GM10847 (cell line): ENCODE data around the gene NEK2.

ENCODE experiments used
- POLR2A ChIP-seq: IDR thresholded peaks from 2 replicates; pipeline ENCODE4 v1.6.1; 2011; ENCODE audit not compliant: insufficient read length; ENCODE audit errors: extremely low read depth

The NEK2 gene

GRCh38 chr1:211701733-211702132 lies 26.3 kb upstream of the NEK2 start:
- no peak for TF ChIP-seq POLR2A

- TF ChIP-seq POLR2A: no peak
These were observed 23.6 kb upstream of the NEK2 start for GRCh38 chr1:211699059-211699458.

- TF ChIP-seq POLR2A: no peak
These were observed 23.0 kb upstream of the NEK2 start for GRCh38 chr1:211698161-211699026.

GRCh38 chr1:211697356-211697755 lies 21.9 kb upstream of the NEK2 start:
- no peak for TF ChIP-seq POLR2A

GRCh38 chr1:211695135-211695816 lies 19.9 kb upstream of the NEK2 start:
- no peak for TF ChIP-seq POLR2A

- no peak for TF ChIP-seq POLR2A
These were observed 13.0 kb upstream of the NEK2 start for GRCh38 chr1:211688421-211688820.

GRCh38 chr1:211687462-211688215 lies 12.2 kb upstream of the NEK2 start:
- no peak for TF ChIP-seq POLR2A

GRCh38 chr1:211685823-211686222 lies 10.4 kb upstream of the NEK2 start:
- TF ChIP-seq POLR2A: no peak

- no peak for TF ChIP-seq POLR2A
These were observed 9.4 kb upstream of the NEK2 start for GRCh38 chr1:211684791-211685190.

- TF ChIP-seq POLR2A: no peak
These were observed 8.9 kb upstream of the NEK2 start for GRCh38 chr1:211684331-211684730.

GRCh38 chr1:211683396-211684297 lies 8.2 kb upstream of the NEK2 start:
- no peak for TF ChIP-seq POLR2A

- no peak for TF ChIP-seq POLR2A
These were observed 5.4 kb upstream of the NEK2 start for GRCh38 chr1:211680752-211681327.

GRCh38 chr1:211677659-211678058 lies 2.2 kb upstream of the NEK2 start:
- no peak for TF ChIP-seq POLR2A

- no peak for TF ChIP-seq POLR2A
These were observed 1.3 kb upstream of the NEK2 start for GRCh38 chr1:211676761-211677160.
